ENCODE results near the gene TRIO.
"Not testable (repeated sequence)": the region's sequence is repeated elsewhere in the genome, so short reads cannot be mapped to it uniquely, and the experiment has no call there.

TRIO gene

DNA sequence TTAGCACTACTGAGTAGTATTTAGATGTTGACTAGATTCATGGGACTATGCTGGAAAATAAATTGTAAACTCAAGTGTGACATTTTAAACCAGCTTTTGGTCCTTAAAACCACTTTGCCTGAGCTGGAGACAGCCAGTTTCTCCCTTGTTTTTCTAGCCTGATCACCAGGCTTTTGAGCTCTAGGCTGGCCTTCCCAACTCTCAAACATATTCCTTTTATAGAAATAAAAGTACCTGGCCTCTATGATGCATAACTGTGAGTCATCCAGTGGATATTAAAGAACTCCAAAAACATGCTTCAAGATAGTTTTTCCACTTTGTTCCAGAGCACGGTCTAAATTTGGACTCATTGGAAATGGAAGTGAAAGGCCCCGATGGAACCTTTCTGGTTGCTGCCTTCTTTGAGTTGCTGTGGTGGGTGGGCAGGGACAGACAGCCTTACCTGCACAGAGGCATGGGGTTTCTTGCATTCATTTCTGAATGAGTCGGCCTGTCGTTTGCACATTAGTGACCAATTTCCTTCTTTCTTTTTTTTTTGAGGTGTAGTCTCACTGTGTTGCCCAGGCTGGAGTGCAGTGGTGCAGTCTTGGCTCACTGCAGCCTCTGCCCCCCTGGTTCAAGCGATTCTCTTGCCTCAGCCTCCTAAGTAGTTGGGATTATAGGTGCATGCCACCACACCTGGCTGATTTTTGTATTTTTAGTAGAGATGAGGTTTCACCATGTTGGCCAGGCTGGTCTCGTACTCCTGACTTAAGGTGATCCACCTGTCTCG, 43.1 kb downstream of the TRIO start:
- DNase-seq (ENCODE audit: low spot score): no peak

GRCh38 chr5:14187157-14187556, 44.0 kb downstream of the TRIO start:
- no peak for DNase-seq (ENCODE audit: low spot score)

DNA sequence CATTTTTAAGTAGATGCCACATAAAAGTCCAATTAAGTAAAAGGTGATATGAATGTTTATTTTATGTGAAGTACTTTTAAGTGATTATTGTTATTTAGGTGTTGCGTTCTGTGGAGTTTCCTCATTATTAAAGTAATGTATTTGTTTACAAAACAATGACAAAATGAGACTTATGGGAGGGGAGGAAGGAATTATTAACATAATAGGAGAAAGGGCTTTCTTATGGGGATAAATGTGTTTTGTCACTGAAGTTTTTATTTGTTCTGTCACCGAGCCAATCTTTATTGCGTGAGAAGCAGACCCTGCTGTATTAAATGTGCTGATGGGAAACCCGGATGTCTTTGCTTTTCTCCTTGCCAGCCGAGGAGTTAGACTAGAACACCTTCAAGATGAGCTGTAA, 44.5 kb downstream of the TRIO start:
- DNase-seq (ENCODE audit: low spot score): no peak

GRCh38 chr5:14188778-14189177, 45.6 kb downstream of the TRIO start:
- DNase-seq (ENCODE audit: low spot score): no peak

DNA sequence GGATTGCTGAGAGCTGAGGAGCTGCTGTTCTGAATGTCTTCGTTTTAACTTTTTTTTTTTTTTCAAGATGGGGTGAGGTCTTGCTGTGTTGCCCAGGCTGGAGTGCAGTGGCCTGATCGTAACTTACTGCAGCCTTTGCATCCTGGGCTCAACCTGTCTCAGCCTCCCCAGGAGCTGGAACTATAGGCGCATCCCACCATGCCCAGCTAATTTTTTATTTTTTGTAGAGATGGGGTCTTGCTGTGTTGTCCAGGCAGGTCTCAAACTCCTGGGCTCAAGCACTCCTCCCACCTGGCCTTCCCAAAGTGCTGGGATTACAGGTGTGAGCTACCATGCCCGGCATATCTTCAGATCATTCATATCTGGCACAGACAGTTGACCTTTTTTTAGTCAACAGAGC, 46.5 kb downstream of the TRIO start:
- no peak for DNase-seq (ENCODE audit: low spot score)

GRCh38 chr5:14190194-14191164, 47.3 kb downstream of the TRIO start:
- DNase-seq (ENCODE audit: low spot score): no peak

- no peak for DNase-seq (ENCODE audit: low spot score)
These were observed 48.2 kb downstream of the TRIO start for GRCh38 chr5:14191325-14191724.

GRCh38 chr5:14193496-14193895, 50.4 kb downstream of the TRIO start:
- DNase-seq (ENCODE audit: low spot score): no peak

DNA sequence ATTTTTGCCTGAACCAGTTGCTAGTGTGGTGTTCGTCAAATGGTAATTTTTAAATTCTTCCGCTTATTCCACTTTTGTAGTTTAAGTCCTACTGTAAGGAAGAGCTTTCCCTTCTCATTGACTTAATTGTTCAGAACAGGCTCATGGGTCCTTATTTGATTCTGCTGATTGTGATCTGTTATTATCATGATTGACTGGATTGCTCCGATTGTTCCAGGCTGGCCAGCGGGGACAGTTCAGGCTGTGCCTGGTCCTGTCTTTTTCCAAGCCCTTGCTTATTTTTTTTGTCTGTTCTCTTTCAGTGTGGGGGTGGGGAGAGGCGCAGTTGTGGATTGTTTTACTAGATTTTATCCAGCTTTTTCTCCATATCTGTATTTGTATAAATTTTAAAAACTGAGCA, 52.4 kb downstream of the TRIO start:
- DNase-seq (ENCODE audit: low spot score): no peak

- no peak for DNase-seq (ENCODE audit: low spot score)
These were observed 53.9 kb downstream of the TRIO start for GRCh38 chr5:14197056-14197455.

DNA sequence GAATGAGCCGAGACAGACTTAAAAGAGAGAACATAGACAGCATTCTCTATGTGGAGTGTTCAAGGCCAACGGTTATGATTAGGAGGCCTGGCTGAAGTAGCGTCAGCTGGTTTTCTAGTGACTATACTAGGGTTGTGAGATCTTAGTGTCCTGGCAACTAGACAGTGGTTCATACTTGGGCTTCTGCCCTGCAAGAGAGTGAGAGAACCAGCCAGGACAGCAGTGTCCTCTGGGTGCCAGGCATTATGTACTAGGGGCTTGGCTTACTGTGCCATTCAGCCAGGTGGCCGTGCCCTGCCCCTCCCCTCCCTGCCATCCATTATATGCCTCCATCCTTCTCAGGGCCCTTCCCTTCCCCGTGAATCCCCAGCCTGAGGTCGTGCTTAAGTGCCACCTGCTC, 56.8 kb downstream of the TRIO start:
- DNase-seq (ENCODE audit: low spot score): no peak

DNA sequence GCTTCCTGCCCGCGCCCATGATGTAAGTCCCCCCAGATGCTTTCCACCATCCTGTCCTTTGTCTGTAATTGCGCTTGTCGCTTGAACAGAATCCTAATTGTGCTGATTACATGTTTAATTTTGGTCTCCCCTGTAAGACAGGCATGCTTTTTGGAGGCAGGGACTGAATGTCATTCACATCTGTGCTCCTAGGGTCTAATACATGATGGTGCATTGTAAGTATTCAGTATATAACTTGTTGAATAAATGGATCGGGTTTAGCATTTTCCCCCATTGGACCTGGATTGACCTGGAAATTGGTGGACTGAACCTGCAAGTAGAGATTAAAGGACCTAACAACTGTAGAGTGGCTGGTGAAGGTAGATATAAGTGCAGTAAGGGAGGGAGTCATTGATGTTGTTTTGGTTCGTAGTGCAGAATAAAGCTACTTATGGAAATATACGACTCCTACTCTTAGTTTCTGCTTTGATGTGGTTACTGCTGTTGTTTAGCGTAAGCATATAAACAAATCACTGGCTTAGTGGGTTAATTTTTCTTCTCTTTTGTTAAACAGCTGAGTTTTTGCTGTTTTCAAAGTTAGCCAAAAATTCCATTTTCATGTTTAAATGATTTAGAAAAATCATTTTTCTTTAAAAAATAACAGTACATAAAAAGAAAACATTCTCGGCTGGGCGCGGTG, 57.3 kb downstream of the TRIO start:
- DNase-seq (ENCODE audit: low spot score): no peak

DNA sequence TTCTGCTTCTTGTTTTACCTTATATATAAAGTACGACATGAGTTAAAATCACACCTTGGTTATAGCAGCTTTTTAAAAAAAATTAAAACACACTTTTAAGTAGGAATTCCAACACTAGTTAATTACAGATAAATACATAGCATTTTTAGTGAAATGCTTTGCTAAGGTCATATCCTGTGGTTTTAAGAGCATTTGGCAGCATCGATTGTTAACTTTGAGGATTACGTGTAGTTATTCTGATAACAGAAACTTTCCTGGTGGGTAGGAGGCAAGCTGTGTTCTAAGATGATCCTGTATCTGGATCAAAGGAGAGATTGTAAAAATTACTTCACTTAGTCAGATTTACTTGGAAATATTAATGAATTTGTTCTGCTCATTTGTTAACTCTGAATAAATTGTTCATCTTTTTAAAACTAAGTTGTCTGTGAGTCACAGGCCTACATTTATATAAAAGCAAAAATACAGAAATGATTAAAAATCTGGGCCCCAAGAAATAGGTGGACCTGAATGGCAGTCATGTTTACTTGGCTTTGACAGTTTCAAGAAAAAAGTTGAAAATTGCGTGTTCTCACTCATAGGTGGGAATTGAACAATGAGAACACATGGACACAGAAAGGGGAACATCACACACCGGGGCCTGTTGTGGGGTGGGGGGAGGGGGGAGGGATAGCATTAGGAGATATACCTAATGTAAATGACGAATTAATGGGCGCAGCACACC, 58.3 kb downstream of the TRIO start:
- no peak for DNase-seq (ENCODE audit: low spot score)

DNA sequence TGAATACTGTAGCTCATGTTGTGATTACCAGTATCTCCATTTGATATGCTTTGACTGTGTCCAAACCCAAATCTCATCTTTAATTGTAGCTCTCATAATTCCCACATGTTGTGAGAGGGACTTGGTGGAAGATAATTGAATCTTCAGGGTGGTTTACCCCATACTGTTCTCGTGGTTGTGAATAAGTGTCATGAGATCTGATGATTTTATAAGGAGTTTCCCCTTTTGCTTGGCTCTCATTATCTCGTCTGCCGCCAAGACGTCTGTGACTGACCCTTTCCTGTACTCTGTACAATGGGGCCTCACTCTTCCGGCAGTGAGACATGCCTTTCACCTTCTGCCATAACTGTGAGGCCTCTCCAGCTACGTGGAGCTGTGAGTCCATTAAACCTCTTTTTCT, 59.3 kb downstream of the TRIO start:
- no peak for DNase-seq (ENCODE audit: low spot score)

DNA sequence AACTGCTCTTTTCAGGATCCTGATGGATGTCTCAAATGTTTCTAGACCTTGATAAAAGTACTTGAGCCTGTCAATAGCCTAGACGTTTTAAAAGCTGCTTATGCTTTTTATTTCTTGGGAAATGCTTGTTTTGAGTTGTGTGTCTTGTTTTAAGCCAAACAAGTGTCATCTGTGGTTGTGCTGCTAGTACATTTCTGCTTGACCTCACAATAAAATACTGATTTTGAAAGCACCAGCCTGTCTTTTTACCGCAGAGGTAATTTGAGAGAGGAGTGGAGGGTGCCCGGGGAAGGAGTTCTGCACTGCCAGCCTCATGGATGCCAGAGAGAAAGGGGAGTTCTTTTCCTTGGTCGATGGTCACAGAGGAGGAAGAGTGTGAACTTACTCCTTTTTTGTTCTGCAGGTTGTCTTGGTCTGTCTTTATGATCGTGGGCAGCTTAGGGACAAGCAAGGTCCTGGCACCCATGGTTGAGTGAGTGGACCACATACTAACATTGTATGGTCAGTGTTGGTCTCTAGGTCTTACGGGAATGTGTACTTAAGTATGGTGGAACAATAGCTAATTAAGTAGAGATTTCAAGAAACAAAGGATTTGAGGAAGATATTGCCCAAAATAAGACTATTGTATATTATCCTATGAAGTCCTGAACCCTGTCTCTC, 61.0 kb downstream of the TRIO start:
- no peak for DNase-seq (ENCODE audit: low spot score)

DNA sequence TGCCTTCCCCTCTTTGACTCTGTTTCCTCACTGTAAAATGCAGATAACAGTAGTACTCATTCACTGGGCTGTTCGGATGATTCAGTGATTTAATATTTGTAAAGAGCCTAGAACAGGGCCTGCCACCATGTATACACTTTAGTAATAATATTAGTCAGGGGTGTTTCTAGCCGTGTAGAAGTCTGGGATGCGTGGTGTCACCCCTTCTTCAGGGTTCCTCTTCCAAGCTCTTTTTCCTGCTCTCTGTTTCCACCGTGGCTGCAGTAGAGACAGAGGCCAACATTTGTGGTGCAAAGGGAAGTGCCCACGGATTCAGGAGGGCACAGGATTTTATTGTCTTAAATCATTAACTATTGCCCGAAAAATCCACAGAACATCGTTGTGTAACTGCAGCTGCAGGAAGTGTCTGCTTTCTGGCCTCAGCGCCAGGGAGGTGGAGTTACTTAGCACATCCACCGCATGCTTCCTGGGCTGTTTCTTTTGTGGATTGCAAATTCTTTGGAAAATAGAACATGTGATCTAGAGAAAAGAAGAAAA, 61.7 kb downstream of the TRIO start:
- DNase-seq (ENCODE audit: low spot score): no peak

- no peak for DNase-seq (ENCODE audit: low spot score)
These were observed 63.0 kb downstream of the TRIO start for GRCh38 chr5:14206028-14206725.

DNA sequence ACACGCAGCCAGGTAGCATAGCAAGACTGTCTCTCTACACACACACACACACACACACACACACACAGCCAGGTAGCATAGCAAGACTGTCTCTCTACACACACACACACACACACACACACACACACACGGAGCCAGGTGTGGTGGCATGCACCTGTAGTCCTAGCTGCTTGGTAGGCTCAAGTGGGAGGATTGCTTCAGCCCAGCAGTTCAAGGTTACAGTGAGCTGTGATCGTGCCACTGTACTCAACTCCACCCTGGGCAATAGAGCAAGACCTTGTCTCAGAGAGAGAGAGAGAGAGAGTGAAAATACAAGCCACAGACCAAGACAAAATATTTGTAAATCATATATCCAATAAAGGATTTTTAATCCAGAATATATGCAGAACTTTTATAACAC, 64.3 kb downstream of the TRIO start:
- not testable (repeated sequence) for DNase-seq (ENCODE audit: low spot score)

GRCh38 chr5:14208071-14209021, 65.2 kb downstream of the TRIO start:
- DNase-seq (ENCODE audit: low spot score): no peak
